Small intestine (tissue), 7 donors: ENCODE results near the gene FOXO4. TPM values are rescaled to one million over a fixed set of nuclear protein-coding genes. Genes with fewer than 3 reads are reported as not detected.

Source experiments
- DNase-seq, 2 donors: peaks; one replicate each; pipeline versions ENCODE4 v3.0.0 to v3.0.0-alpha.2; 2013
- FAIRE-seq: peaks from 2 replicates; lab custom pipeline; 2012; peaks lifted over from hg19 to GRCh38; lab: Jason Lieb, UNC
- H3K27ac ChIP-seq, 3 donors: one replicate each; pipeline ENCODE4 v1.5.1; 2013; ENCODE audit warnings: low read length in 2 of 3, mild to moderate bottlenecking in 2 of 3, control low read depth in 1 of 3, inconsistent platforms in 1 of 3, low read depth in 1 of 3, moderate library complexity in 1 of 3
- H3K27me3 ChIP-seq, 3 donors: one replicate each; pipeline ENCODE4 v1.6.1; 2013; ENCODE audit warnings: low read length in 3 of 3, inconsistent platforms in 1 of 3; ENCODE audit not compliant: control insufficient read depth in 3 of 3, insufficient read depth in 3 of 3
- H3K36me3 ChIP-seq, 3 donors: one replicate each; pipeline ENCODE4 v1.6.1; 2013; ENCODE audit warnings: low read length in 3 of 3, inconsistent platforms in 1 of 3, low read depth in 1 of 3, mild to moderate bottlenecking in 1 of 3, moderate library complexity in 1 of 3; ENCODE audit not compliant: control insufficient read depth in 3 of 3, insufficient read depth in 2 of 3
- H3K4me1 ChIP-seq, 3 donors: one replicate each; pipeline ENCODE4 v1.6.1; 2013; ENCODE audit warnings: low read length in 2 of 3, inconsistent platforms in 1 of 3, low read depth in 1 of 3, mild to moderate bottlenecking in 1 of 3, moderate library complexity in 1 of 3; ENCODE audit not compliant: control insufficient read depth in 3 of 3, insufficient read depth in 2 of 3
- H3K4me3 ChIP-seq, 3 donors: one replicate each; pipeline ENCODE4 v1.5.1; 2013; ENCODE audit warnings: low read length in 3 of 3, control low read depth in 1 of 3, inconsistent platforms in 1 of 3, low read depth in 1 of 3, mild to moderate bottlenecking in 1 of 3, moderate library complexity in 1 of 3
- H3K9me3 ChIP-seq, 2 donors: one replicate each; pipeline ENCODE4 v1.6.1; 2013; ENCODE audit warnings: low read depth in 1 of 2, low read length in 1 of 2; ENCODE audit not compliant: control insufficient read depth in 2 of 2, insufficient read depth in 1 of 2
- WGBS, 3 donors: extraction: QIAGEN DNeasy Blood & Tissue Kit; methylation state at CpG; one replicate each; pipeline ENCODE4 v1.1.7; 2013; 5-methylcytosine and 5-hydroxymethylcytosine counted together
- polyA plus RNA-seq, 4 donors: library from polyadenylated mRNA; stranded (reverse) in 3 of 4; unstranded in 1 of 4; fragments of 200-250 nt in 3 of 4; fragments of 120-200 nt in 1 of 4; gene quantifications; one replicate each; pipeline versions ENCODE4 v1.2.1 to v1.2.3, GENCODE V29; 2013
- donor health status: healthy with polysubstance abuse.
- donor health status: control.
- donor health status: control.
- donor health status: Bipolar disorder and iron deficiency.
- donor health status: healthy.

FOXO4 gene
- polyA plus RNA-seq, 4 donors, result 11.5 to 20.5 (median 14.9) TPM

- no peaks in the 10 kb centered on the region for H3K27me3 ChIP-seq
- H3K27ac ChIP-seq, result peak overlapping the region in 2 of 3 donors; percentile 79 to 88
- no peak overlapping the region for H3K4me3 ChIP-seq
- no peaks in the 10 kb centered on the region for H3K9me3 ChIP-seq
- peaks cover 0 to 10% (median 0%) of the 10 kb centered on the region in 3 donors for H3K36me3 ChIP-seq
- peaks cover 0 to 44% (median 7%) of the 10 kb centered on the region in 3 donors for H3K4me1 ChIP-seq
- 54 to 69% (median 63%) methylated on average over 3 of the region's 3 CpGs for whole genome bisulfite sequencing, 3 donors
- DNase-seq (no peak), FAIRE-seq (no peak)
Observed at GRCh38 chrX:71102292-71102691, 6.6 kb downstream of the FOXO4 start.

DNA sequence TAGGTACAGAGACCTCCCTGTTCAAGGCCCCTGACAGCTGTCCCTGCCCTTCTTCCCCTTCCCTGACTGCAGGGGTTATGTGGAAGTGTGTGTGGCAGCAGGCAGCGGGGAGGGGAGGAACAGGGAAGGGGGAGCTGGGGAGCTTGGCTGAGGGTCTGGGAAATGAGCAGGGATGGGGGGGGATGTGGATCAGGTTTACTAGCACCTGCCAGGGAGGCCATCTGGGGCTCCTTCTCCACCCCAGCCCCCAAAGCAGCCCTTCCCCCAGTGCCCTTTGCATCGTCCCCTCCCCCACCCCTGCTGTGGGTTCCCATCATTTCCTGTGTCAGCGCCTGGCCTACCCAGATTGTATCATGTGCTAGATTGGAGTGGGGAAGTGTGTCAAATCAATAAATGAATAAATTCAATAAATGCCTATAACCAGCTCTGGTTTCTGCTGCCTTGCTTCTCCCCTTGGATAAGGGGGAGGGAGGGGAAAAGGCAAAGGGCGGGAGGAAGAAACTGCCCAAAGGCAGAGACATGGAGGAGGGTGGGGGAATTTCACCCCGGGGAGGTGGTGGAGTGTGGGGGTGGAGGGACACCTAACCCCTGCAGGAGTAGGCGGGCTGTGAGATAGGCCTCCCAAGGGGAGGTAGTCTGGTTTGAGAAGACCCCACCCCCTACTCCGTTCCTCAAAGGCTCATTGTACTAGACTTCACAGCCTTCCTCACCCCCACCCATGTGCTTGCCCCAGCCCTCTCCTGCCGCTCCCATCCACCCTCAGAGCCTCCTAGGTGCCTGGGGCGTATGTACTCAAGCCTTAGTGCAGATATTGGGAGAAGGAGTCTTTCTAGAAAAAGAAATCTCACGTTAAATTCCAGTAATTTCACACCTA is 7.7 kb downstream of the FOXO4 start:
- DNase-seq (peak; percentile 37 to 69), FAIRE-seq (no peak)
- no peaks in the 10 kb centered on the region for H3K9me3 ChIP-seq
- peak overlapping the region in 1 of 3 donors; percentile 17 for H3K4me3 ChIP-seq
- WGBS, 3 donors, result 14 to 25% (median 23%) methylated on average over 7 to 10 of the region's 10 CpGs
- no peaks in the 10 kb centered on the region for H3K27me3 ChIP-seq
- peaks cover 0 to 38% (median 7%) of the 10 kb centered on the region in 3 donors for H3K4me1 ChIP-seq
- H3K27ac ChIP-seq, result peak overlapping the region in 2 of 3 donors; percentile 79 to 88
- peaks cover 0 to 19% (median 0%) of the 10 kb centered on the region in 3 donors for H3K36me3 ChIP-seq

DNA sequence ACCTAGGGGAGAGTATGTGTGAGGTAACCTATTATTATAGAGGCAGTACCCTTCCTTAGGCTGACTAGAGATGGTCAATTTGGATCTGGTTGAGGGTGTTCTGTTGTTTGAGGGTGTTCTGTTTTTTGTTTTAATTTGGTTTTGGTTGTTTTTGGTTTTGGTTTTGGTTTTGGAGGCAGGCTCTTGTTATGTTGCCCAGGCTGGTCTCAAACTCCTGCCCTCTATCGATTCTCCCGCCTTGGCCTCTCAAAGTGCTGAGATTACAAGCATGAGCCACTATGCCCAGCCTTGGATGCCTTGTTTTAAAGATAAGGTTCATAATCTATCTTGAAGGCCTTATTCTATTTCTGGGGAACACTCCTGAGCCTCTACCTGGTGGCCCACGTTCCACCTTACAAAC is 10.0 kb downstream of the FOXO4 start:
- Histone ChIP-seq H3K27ac (peak overlapping the region; percentile 8 to 88 (median 38)), H3K9me3 (no peaks in the 10 kb centered on the region), H3K4me1 (peaks cover 0 to 42% (median 7%) of the 10 kb centered on the region in 3 donors), H3K36me3 (peaks cover 0 to 24% (median 0%) of the 10 kb centered on the region in 3 donors), H3K4me3 (no peak overlapping the region), H3K27me3 (no peaks in the 10 kb centered on the region)
- no peak for DNase-seq
- WGBS, 3 donors, result 79 to 87% (median 83%) methylated on average over 3 of the region's 3 CpGs
- no peak for FAIRE-seq

GRCh38 chrX:71106427-71106826 is 10.8 kb downstream of the FOXO4 start, which contains the start of gene CXorf65:
TSS of gene CXorf65 (minus strand) at chrX:71106740. CDS start at chrX:71106556, 184 bp downstream.
- 50 to 90% (median 65%) methylated on average over 1 of the region's 1 CpG for WGBS, 3 donors
- Histone ChIP-seq H3K36me3 (peaks cover 0 to 17% (median 0%) of the 10 kb centered on the region in 3 donors), H3K4me1 (peaks cover 0 to 43% (median 7%) of the 10 kb centered on the region in 3 donors), H3K27ac (peak within 1 kb of the TSS; percentile 8 to 88 (median 38)), H3K4me3 (no peak within 1 kb of the TSS), H3K9me3 (no peaks in the 10 kb centered on the region), H3K27me3 (no peaks in the 10 kb centered on the region)
- FAIRE-seq, result no peak
- no peak for DNase-seq

DNA sequence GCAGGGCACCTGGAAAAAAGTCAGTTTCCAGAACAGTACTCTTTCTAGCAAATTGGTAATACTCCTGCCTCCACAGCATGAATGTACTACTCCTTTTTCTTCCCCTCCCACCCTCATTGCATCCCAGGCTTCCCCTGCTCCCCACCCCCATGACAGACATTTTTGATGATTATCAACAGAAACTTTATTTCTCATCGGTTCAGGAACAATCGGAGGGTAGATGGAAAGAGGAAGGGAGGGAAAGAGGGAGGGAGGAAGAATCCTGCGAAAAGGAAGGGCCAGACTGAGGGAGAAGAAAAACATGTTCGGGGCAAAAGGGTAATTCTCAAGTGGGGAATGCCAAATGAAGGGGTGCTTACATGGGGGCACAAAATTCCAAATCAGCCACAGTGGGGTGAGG is 11.6 kb downstream of the FOXO4 start:
- Histone ChIP-seq H3K4me3 (no peak overlapping the region), H3K4me1 (peaks cover 0 to 43% (median 7%) of the 10 kb centered on the region in 3 donors), H3K27ac (no peak overlapping the region), H3K9me3 (no peaks in the 10 kb centered on the region), H3K36me3 (peaks cover 0 to 14% (median 0%) of the 10 kb centered on the region in 3 donors), H3K27me3 (no peaks in the 10 kb centered on the region)
- 67 to 85% (median 80%) methylated on average over 4 of the region's 4 CpGs for WGBS, 3 donors
- FAIRE-seq, result no peak
- DNase-seq, result no peak

GRCh38 chrX:71107762-71108360 is 12.2 kb downstream of the FOXO4 start:
- Histone ChIP-seq H3K27me3 (no peaks in the 10 kb centered on the region), H3K36me3 (peaks cover 0 to 14% (median 0%) of the 10 kb centered on the region in 3 donors), H3K4me1 (peaks cover 0 to 38% (median 7%) of the 10 kb centered on the region in 3 donors), H3K9me3 (no peaks in the 10 kb centered on the region), H3K27ac (no peak overlapping the region), H3K4me3 (no peak overlapping the region)
- no peak for FAIRE-seq
- no peak for DNase-seq
- WGBS, 3 donors, result 41 to 78% (median 64%) methylated on average over 9 of the region's 9 CpGs

- 85 to 89% (median 86%) methylated on average over 6 of the region's 6 CpGs for WGBS, 3 donors
- peak overlapping the region in 1 of 3 donors; percentile 3 for H3K4me3 ChIP-seq
- peaks cover 0 to 14% (median 0%) of the 10 kb centered on the region in 3 donors for H3K36me3 ChIP-seq
- no peaks in the 10 kb centered on the region for H3K27me3 ChIP-seq
- H3K4me1 ChIP-seq, result peaks cover 0 to 26% (median 0%) of the 10 kb centered on the region in 3 donors
- H3K27ac ChIP-seq, result no peak overlapping the region
- DNase-seq, result no peak
- no peaks in the 10 kb centered on the region for H3K9me3 ChIP-seq
- no peak for FAIRE-seq
Observed at GRCh38 chrX:71109051-71109450, 13.4 kb downstream of the FOXO4 start.

DNA sequence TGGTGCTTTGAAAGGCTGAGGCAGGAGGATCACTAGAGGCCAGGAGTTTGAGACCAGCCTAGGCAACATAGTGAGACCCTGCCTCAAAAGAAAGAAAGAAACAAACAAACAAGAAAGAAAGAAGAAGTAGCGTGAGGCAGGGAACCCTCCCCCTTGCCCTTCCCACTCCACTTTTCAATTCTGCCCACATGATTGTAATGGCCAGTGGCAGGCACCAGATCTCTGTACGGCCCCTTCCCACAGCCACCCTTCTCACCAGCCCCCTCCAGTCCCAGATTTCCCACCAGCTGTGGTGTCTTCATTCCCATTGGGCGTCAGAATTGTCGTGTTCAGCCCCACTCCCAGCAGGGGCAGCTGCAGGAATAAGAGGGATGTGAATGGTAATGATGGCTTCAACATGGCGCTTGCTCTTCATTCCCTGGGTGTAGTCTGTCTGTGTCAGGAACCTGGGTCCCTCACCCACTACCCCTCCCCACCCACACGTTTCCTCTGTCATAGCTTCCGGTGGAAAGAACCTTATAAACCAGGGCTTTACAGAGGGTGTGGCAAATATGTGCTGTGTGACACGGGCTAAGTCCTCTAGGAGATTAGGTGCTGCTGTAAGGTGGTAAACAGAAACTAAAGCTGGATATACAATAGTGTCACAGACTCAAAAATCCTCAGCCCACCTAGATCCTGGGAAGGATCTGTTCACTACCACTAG is 15.6 kb downstream of the FOXO4 start, which contains the start of gene IL2RG:
IL2RG (minus strand) TSS at position 437 of the 703 bp plus-strand sequence; CDS start at position 399, 38 bp downstream.
- FAIRE-seq (no peak), DNase-seq (peak; percentile 83 to 85)

More for the DNA sequence above, 15.6 kb downstream of the FOXO4 start, which contains the start of gene IL2RG:
- Histone ChIP-seq H3K4me1 (peaks cover 0 to 18% (median 0%) of the 10 kb centered on the region in 3 donors), H3K27ac (peak within 1 kb of the TSS; percentile 71 to 94 (median 93)), H3K4me3 (peak within 1 kb of the TSS; percentile 38 to 57 (median 41)), H3K9me3 (no peaks in the 10 kb centered on the region), H3K27me3 (no peaks in the 10 kb centered on the region), H3K36me3 (peaks cover 0 to 14% (median 0%) of the 10 kb centered on the region in 3 donors)
- 32 to 45% (median 39%) methylated on average over 7 to 8 of the region's 8 CpGs for WGBS, 3 donors
